Measurements from ENCODE around the gene SLC37A1.

SLC37A1 gene

DNA sequence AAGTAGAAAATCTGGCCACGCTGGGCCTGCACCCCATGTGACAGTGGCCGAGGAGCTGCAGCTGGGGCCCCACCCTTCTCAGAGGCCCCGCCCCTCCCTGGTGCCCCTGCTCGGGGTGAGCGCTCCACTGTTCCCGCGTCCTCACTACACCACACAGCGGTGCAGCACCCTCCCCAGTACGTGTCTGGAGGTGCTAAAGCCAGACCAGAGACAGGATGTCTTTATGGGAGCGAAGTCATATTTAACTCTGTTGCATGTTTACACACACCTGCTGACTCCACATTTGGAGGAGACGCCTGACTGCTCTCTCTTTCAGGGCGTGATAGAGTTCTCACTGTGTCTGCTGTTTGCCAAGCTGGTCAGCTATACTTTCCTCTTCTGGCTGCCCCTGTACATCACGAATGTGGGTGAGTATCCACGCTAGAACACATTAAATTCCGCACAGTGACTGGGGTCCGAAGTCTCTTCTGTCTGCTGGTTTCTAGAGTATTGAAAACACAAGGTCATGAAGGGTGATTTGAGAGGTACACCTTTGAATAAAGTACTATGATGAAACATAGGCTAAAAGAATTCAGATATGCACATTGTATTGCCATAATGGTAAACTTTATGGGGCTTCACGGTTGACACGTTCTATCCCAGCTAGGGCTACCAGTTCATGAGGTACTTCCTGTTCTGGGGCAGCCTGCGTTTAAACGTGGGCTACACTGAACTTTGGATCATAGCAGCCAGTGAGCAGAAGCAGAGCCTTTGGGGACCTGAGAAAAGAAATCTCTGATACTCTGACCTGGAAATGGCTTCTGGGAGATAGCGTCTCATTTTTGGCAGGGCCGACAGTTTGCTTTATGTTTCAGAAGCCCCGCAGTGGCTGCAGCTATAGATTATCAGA, 48.4 kb downstream of the SLC37A1 start (continued):
- TF ChIP-seq, protein P1, sequence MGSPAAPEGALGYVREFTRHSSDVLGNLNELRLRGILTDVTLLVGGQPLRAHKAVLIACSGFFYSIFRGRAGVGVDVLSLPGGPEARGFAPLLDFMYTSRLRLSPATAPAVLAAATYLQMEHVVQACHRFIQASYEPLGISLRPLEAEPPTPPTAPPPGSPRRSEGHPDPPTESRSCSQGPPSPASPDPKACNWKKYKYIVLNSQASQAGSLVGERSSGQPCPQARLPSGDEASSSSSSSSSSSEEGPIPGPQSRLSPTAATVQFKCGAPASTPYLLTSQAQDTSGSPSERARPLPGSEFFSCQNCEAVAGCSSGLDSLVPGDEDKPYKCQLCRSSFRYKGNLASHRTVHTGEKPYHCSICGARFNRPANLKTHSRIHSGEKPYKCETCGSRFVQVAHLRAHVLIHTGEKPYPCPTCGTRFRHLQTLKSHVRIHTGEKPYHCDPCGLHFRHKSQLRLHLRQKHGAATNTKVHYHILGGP (tag by site-specific recombination; IDR thresholded peaks at IDR 0.05), result no peak
- no peak for TF ChIP-seq ZNF626 (tag by site-specific recombination; IDR thresholded peaks at IDR 0.05)
- no peak for TF ChIP-seq ZFP41 (tag by site-specific recombination; IDR thresholded peaks at IDR 0.05; ENCODE audit: borderline replicate concordance)
- no peak for TF ChIP-seq ZBTB1 (tag by site-specific recombination; IDR thresholded peaks at IDR 0.05)
- no peak for TF ChIP-seq ZNF132 (tag by site-specific recombination; IDR thresholded peaks at IDR 0.05; ENCODE audit: borderline replicate concordance)

DNA sequence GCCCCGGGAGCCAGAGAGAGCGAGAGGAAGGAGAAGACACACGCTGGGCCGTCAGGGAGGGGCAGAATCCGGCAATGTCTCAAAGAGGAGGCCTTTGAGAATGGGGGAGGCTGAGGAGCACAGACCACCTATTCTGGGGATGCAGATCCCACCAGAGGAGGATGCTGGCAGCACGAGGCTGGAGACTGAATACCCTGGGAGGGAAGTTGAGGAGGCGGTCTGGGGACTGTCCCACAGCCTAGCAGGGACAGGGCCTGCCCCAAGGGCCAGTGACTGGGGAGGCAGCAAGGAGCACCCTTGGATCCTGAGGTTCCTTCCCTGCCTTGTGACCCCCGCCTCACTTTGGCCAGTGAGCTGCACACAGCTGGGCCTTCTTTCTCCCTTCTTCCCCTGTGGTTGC, 49.2 kb downstream of the SLC37A1 start:
- Histone ChIP-seq H3K4me3 (ENCODE audit: low read depth, low read length) (no peak overlapping the region), H3K36me3 (ENCODE audit: control insufficient read depth in 2 of 2, insufficient read depth in 1 of 2, low read length in 2 of 2) (peaks cover 0 to 3% of the 10 kb centered on the region in 2 experiments; a peak in 1 of 3 replicates), H3K27ac (ENCODE audit: extremely low read depth, low read depth, low read length) (no peak overlapping the region), H3K4me1 (ENCODE audit: control insufficient read depth, insufficient read depth, low read length) (no peaks in the 10 kb centered on the region), H3K9me3 (ENCODE audit: control insufficient read depth, insufficient read depth, low read depth, low read length) (no peaks in the 10 kb centered on the region)
- TF ChIP-seq ZNF830 (tag by site-specific recombination; IDR thresholded peaks at IDR 0.05; ENCODE audit: low read depth) (no peak), ZNF837 (tag by site-specific recombination; IDR thresholded peaks at IDR 0.05) (no peak), SALL2 (tag by site-specific recombination; IDR thresholded peaks at IDR 0.05; ENCODE audit: borderline replicate concordance) (no peak), ZNF132 (tag by site-specific recombination; IDR thresholded peaks at IDR 0.05; ENCODE audit: borderline replicate concordance) (no peak), GLI2 (tag by site-specific recombination; IDR thresholded peaks at IDR 0.05; ENCODE audit: borderline replicate concordance, low read depth) (no peak), ZNF37A (tag by site-specific recombination; IDR thresholded peaks at IDR 0.05) (no peak), ZBTB20 (tag by site-specific recombination; IDR thresholded peaks at IDR 0.05) (no peak), ZNF146 (tag by site-specific recombination; IDR thresholded peaks at IDR 0.05) (no peak), HOXD13 (CRISPR knock-in tag; IDR thresholded peaks at IDR 0.05; ENCODE audit: borderline replicate concordance) (no peak), ZNF624 (tag by site-specific recombination; IDR thresholded peaks at IDR 0.05) (no peak), ZNF510 (tag by site-specific recombination; IDR thresholded peaks at IDR 0.05; ENCODE audit: insufficient replicate concordance) (no peak), ZNF707 (tag by site-specific recombination; IDR thresholded peaks at IDR 0.05) (no peak), ZNF274 (IDR thresholded peaks at IDR 0.05; ENCODE audit: low read length) (no peak), ZNF274 (tag by site-specific recombination; IDR thresholded peaks at IDR 0.05; ENCODE audit: borderline replicate concordance) (no peak)
- TF ChIP-seq, protein P2, sequence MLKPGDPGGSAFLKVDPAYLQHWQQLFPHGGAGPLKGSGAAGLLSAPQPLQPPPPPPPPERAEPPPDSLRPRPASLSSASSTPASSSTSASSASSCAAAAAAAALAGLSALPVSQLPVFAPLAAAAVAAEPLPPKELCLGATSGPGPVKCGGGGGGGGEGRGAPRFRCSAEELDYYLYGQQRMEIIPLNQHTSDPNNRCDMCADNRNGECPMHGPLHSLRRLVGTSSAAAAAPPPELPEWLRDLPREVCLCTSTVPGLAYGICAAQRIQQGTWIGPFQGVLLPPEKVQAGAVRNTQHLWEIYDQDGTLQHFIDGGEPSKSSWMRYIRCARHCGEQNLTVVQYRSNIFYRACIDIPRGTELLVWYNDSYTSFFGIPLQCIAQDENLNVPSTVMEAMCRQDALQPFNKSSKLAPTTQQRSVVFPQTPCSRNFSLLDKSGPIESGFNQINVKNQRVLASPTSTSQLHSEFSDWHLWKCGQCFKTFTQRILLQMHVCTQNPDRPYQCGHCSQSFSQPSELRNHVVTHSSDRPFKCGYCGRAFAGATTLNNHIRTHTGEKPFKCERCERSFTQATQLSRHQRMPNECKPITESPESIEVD (tag by site-specific recombination; IDR thresholded peaks at IDR 0.05), result no peak
- ChIA-PET CTCF (no interaction called here), POLR2A (no interaction called here)

DNA sequence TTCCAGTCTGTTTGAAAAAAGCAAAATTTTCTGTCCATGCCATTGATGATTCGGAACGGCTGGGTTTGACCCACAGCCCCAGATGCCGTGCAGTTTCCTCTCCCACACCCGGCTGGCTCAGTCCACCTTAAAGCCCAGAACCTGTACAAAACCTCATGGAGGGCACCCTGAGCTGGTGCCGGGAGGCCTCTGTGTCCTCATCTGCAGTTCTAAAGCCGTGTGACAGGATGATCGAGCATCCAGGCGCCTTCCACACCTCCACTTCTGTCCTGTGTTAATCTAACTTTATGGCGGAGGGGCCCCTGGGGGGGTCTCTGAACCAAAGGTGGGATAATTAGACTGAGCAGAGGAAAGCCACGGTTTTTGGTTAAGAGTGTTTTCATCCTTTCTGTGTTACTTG, 49.6 kb downstream of the SLC37A1 start:
- POLR2A ChIA-PET, result no interaction called here
- CTCF ChIA-PET, result interaction anchor here (0.6 kb wide), 1 partner anchor 8 kb away, joined by 3 read pairs; no protein-coding TSS in a partner anchor
- H3K36me3 ChIP-seq (ENCODE audit: control insufficient read depth in 2 of 2, insufficient read depth in 1 of 2, low read length in 2 of 2), result peaks cover 0 to 4% of the 10 kb centered on the region in 2 experiments; a peak in 1 of 3 replicates
- H3K4me1 ChIP-seq (ENCODE audit: control insufficient read depth, insufficient read depth, low read length), result no peaks in the 10 kb centered on the region
- no peaks in the 10 kb centered on the region for H3K9me3 ChIP-seq (ENCODE audit: control insufficient read depth, insufficient read depth, low read depth, low read length)
- no peak overlapping the region for H3K4me3 ChIP-seq (ENCODE audit: low read depth, low read length)
- no peak overlapping the region for H3K27ac ChIP-seq (ENCODE audit: extremely low read depth, low read depth, low read length)
- TF ChIP-seq ZNF239 (tag by site-specific recombination; IDR thresholded peaks at IDR 0.05) (no peak), ZNF626 (tag by site-specific recombination; IDR thresholded peaks at IDR 0.05) (no peak), ZSCAN4 (tag by site-specific recombination; IDR thresholded peaks at IDR 0.05) (no peak), ZFP3 (tag by site-specific recombination; IDR thresholded peaks at IDR 0.05; ENCODE audit: low read depth) (no peak), MZF1 (tag by site-specific recombination; IDR thresholded peaks at IDR 0.05; ENCODE audit: borderline replicate concordance) (no peak), SETDB1 (IDR thresholded peaks at IDR 0.05; ENCODE audit: insufficient read length, low read length) (no peak), ZNF555 (tag by site-specific recombination; conservative IDR thresholded peaks at IDR 0.05) (no peak)
- TF ChIP-seq, protein P3, sequence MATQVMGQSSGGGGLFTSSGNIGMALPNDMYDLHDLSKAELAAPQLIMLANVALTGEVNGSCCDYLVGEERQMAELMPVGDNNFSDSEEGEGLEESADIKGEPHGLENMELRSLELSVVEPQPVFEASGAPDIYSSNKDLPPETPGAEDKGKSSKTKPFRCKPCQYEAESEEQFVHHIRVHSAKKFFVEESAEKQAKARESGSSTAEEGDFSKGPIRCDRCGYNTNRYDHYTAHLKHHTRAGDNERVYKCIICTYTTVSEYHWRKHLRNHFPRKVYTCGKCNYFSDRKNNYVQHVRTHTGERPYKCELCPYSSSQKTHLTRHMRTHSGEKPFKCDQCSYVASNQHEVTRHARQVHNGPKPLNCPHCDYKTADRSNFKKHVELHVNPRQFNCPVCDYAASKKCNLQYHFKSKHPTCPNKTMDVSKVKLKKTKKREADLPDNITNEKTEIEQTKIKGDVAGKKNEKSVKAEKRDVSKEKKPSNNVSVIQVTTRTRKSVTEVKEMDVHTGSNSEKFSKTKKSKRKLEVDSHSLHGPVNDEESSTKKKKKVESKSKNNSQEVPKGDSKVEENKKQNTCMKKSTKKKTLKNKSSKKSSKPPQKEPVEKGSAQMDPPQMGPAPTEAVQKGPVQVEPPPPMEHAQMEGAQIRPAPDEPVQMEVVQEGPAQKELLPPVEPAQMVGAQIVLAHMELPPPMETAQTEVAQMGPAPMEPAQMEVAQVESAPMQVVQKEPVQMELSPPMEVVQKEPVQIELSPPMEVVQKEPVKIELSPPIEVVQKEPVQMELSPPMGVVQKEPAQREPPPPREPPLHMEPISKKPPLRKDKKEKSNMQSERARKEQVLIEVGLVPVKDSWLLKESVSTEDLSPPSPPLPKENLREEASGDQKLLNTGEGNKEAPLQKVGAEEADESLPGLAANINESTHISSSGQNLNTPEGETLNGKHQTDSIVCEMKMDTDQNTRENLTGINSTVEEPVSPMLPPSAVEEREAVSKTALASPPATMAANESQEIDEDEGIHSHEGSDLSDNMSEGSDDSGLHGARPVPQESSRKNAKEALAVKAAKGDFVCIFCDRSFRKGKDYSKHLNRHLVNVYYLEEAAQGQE (tag by site-specific recombination; IDR thresholded peaks at IDR 0.05), result no peak
